Stromal cell of bone marrow (primary cell): ENCODE measurements around the gene COL6A2.
"Not testable (repeated sequence)": the region's sequence is repeated elsewhere in the genome, so short reads cannot be mapped to it uniquely, and the experiment has no call there.

Experiments
- DNase-seq: peaks from one replicate; pipeline ENCODE4 v3.0.0-alpha.2; 2012; ENCODE audit warnings: low read depth

The COL6A2 gene

DNA sequence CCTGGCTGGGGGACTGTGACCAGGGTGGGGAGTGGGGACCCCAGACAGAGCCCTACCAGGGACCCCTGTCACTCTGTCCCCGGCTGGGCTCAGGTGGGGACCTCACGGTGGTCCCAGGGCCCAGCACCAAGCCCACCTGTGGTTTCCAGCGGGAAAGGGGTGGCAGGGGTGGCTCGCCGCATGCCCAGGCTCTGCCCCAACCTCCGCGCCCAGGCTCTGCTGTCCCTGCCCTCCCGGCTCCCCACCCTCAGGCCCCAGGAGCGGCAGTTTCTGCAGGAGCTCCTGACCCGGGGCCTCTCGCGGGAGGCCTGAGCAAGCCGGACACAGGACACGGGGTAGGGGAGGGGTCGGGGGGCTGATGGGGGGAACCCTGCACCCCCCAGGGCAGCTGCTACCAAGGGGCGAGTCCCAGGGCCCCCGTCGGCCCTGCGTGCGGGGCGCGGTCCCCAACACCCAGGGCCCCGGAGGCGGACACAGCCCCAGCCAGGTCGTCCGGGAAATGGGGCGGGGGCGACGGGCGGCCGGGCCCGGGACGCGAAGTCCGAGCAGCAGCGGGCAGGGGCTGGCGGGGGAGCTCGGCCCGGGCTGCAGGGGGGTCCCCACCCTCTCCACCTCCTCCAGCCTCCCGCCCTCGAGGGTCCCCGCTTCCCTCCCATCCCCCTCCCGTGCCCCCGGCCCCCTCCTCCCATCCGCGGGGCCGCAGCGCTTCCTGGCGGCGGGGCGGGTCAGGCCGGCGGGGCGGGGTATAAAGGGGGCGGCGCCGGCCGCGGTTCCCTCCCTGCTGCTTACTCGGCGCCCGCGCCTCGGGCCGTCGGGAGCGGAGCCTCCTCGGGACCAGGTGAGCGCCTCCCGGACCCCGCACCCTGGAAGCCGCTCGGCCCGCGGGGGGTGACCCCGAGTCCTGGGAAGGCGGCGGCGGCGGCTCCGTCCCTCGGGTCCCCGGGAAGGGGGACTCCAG is at the start of gene COL6A2:
COL6A2 (plus strand) TSS at position 777 of the 958 bp plus-strand sequence.
- peak; percentile 57 for DNase-seq

DNA sequence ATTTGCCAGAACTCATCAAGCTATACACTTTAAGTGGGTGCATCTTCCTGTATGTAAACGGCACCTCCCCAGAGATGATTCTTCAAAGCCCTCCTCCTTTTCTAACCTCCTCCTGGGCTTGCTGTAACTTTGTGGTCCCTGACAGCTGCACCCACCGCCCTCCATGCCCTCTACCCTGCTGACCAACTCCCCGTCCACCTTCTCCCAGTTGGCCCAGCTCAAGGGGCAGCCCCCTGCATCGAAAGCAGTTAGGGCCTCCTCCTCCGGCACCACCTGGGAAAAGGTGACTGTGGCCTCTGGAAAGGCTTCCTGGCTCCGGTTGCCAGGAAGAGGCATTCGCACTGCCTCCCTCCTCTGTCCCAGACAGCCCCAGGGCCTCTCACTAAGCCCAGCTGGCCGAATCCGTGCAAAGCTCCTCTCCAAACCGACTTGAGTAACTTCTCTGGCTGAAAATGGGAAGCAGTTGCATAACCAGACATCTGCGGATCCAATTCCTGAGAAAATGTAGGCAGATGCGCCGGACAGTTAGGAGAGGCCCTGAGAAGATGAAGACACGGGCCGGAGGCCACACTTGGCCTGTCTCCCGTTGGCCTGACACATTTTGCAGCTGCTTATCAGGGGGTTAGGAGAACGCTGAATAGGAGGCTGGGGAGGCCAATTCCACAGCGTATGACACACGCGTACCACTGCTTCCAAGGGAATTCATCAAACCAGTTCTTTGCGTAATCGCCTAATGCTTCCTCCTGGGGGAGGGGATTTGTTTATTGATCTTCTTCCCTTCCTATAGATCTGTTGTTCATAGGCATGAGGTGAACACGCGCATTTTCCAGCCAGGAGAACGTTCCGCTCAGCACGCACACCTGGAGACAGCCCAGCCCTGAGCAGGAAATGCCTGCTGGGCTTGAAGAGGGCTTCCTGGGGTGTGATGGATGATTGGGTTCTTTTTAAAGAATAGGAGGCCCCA is 48.7 kb upstream of the COL6A2 start:
- peak; percentile 99 for DNase-seq

DNA sequence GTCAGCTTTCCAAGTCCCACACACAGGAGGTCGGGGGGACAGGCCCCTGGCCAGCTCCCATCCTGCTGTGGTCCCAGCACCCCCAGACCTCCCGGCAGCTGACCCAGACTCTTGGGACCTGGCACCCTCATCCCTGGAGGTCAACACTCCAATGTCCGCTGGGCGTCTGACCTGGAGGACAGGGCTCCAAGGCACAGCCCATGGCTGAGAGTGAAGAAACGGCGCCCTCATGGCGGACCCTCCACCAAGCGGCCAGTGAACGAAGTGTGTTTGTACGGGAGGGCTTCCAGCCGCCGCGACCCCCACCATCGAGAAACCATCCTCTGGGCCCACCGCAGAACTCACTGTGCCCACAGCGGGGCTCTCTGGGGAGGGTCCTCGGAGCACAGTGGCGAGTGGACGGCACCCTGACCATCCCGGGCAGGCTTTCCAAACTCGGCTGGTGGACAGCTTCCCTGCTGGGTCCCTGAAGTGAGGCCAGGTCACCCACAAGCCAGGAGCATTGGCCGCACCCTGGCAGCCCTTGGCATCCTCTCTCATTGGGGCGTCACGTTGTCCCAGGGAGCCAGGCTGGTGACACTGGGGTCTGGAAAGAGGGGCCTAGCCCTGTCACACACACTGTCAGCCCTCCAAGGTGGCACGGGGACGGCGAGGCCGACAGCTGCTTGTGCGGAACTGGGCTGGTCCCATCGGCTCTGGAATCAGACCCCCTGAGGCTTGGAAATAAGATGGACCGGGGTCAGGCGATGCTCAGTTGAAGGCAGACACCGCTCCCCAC is 47.8 kb upstream of the COL6A2 start:
- no peak for DNase-seq

DNA sequence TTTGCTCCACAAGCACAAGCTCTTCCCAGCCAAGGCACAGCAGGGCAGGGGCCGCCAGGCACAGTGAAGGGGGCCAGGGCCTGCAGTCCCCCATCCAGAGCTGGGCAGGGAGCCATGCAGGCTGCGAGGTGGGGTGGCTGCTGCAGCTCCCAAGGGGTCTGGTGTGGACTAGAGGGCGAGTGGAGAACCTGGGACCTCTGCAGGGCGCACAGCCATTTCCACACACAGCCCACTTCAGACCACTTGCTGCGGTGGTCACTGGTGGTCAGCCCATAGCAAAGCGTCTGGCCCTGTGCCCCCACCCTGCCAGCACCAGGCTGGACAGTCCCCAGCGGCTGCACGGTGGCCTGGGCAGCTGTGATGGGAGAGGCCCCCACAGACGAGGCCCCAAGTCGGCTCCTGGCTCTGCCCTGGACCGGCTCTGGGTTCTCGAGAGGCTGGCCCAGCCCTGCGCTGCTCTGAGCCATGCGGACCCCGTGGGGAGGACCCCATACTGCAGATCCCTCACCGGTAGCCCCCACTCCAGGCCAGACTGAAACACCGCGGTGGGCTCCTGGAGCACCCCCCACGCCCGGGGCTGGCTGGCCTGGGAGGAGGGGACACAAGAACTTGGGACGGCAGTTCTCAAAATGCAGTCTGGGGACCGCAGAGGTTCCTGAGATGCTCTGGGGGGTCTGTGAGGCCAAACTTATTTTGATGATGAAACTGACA is 47.1 kb upstream of the COL6A2 start:
- no peak for DNase-seq

DNA sequence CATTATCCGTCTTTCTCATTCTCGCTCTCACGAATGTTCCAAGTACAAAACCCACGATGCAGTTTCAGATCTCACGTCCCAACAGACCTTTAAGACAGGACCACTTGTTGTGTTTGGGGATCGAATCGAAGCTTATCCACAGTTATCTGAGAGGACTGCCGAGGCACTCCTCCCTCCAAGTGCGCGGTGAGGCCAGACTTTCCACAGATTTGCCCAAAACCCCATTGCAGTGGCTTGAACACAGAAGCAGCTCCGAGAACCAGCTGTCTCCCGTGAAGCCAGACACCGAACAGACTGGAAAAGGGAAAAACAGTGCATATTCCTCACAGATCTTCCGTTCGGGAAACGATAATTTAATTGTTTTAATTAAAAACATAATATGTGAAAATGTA is 46.5 kb upstream of the COL6A2 start:
- DNase-seq, result no peak

DNA sequence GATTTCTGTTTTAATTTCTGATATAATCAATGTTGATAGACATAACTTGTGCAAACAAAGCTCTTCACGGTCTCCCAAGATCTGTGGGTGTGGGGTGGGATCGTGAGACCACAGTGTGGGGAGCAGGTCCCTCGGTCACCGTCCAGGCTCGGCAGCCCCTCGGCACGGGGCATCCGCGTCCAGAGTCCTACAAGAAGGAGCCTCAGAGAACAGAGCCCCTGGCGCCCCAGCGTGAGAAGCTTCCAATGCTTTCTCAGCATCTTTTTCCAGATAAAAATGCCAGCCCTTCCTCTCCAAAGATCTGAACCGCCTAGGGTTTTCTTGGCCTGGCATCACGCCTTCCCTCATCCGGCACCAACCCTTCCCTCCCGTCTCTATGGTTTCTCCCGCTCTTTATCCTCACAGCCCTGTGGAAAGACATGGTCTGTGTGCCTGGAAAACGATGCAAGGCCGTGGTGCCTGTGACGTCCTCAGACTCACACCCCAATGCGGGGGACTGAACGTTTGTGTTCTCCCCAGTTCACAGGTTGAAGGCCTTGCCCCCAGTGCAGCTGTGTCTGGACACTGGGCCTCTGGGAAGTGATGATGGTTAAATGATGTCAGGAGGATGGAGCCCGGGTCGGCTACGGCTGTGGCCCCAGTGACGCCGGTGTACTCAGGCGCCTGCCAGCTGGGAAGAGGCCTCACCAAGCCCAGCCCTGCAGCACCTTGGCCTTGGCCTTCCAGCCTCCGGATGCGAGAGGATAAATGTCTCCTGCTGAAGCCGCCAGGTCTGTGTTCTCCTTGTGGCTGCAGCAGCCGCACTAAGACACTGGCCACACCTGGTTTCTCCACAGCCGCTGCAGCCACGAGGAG is 45.9 kb upstream of the COL6A2 start:
- DNase-seq, result no peak

DNA sequence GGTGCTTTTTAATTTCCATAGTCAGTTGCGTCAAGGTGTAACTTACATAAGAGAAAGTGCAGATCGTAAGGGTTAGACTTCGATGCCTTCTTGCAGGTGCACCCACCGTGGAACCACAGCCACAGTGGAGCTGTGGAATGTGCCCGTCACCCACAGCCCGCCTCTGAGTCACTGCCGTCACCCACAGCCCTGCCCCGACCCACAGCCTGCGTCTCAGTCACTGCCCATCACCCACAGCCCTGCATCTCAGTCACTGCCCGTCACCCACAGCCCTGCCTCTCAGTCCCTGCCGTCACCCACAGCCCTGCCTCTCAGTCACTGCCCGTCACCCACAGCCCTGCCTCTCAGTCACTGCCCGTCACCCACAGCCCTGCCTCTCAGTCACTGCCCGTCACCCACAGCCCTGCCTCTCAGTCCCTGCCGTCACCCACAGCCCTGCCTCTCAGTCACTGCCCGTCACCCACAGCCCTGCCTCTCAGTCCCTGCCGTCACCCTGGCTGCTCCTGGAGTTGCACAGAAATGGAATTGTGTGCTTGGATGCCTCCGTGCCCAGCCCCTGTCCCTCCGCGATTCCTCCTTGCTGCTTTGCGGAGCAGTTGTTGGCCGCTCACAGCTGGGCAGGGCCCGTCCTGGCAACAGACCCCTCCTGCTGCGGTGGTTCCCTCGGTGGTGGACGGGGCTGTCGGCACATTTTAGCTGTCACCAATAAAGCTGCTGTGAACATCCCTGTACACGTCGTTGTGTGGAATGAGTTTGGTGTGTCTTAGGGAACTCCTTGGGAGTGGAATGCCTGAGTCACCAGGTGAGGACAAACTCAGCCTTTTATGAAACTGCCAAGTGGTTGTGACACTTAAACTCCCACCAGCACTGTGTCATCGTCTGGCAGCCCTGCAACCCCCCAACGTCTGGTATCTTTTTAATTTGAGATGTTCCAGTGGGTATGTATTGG is 44.9 kb upstream of the COL6A2 start:
- DNase-seq, result no peak

DNA sequence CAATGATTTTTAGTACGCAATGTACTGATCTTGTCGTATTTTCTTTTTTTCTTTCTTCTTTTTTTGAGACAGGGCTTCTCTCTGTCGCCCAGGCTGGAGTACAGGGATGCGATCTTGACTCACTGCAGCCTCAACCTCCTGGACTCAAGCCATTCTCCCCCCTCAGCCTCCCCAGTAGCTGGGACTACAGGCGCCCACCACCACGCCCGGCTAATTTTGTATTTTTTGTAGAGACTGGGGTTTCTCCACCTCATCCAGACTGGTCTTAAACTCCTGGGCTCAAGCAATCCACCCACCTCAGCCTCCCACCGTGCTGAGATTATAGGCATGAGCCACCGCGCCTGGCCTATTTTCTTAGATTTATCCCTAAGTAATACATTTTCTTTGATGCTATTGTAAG is 43.9 kb upstream of the COL6A2 start:
- DNase-seq, result no peak

DNA sequence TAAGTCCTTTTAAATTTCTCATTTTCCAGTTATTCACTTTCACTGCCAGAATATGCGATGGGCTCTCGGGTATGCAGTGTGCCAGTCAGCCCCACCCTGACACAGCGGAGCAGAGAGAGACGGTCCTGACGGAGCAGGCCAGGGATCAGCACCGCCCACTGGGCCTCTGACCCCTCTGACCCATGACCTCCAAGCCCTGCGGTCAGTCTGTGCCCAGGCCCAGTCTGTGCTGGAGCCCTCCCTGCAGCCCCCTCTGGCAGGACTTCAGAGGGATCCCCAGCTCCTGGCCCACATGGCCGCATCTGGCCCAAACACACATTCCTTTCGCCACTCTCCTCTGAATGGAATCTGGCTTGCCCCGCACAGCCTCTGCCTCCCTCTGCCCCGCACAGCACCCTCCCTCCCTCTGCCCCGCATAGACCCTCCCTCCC is 43.4 kb upstream of the COL6A2 start:
- no peak for DNase-seq

DNA sequence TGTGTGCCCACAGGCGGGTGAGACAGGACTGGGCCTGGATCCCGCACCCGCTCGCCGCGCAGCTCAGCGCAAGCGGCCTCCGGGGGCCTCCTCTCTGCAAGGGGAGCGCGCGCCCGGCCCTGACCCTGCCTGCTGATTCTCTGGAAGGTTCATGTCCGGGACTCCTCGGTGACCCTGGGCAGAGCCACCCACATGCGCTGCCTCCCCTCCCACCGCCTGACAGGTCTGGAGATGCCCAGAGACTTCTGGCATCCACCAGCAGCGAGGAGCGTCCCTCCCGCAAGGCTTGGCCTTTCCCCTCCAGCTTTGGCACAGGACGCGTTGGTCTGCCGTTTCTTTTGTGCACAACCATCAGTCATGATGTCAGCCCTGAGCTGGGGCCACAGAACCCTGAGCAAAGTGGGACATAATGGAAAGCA is 42.0 kb upstream of the COL6A2 start:
- no peak for DNase-seq

DNA sequence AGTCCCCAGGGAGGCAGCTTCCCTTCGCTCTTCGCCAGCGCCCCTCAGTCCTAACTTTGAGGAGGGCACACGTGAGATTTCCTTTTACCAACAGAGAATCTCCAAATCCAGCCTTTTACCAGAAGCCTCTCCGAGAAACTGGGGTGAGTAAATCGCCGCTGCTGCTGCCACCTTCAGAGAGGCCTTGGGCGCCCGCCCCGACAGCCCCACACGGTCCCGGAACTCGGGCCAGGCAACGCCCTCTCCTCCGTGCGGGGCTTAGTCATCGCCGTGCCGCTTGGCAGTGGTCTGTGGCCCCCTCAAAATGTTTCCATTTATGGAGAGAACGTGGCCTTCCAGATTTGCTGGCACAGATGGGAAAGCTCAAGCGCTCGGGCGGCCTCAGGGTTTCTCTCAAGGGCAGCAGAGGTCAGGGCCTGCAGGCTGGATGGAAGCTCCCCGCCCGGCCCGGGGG is 41.4 kb upstream of the COL6A2 start:
- DNase-seq, result peak; percentile 90

DNA sequence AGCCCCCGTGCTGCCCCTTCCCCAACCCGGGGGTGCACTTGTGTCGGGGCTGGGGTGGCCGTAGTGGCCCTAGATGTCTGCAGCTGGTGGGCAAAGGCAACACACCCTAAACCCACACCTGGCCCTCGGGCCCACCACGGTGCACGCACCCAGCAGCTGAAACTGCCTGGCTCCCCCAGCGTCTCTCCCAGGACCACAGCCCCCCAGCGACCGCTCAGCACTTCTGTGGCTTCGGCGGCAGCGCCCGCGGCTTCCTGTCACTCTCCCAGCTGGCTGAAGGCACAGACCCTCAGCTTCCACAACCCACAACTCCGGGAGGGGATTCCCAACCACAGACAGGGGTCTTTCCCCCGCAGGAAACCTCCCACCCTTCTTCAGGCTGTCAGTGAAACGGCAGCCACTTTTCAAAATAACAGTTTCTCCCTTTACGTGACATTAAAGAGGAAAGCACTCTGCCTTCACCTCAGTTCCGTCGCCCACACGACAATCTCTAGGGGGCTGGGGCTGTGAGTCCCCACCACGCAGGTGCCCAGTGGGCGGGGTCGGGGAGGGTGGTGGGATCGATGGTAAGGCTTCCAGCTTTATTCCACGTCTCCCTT is 40.7 kb upstream of the COL6A2 start:
- no peak for DNase-seq

DNA sequence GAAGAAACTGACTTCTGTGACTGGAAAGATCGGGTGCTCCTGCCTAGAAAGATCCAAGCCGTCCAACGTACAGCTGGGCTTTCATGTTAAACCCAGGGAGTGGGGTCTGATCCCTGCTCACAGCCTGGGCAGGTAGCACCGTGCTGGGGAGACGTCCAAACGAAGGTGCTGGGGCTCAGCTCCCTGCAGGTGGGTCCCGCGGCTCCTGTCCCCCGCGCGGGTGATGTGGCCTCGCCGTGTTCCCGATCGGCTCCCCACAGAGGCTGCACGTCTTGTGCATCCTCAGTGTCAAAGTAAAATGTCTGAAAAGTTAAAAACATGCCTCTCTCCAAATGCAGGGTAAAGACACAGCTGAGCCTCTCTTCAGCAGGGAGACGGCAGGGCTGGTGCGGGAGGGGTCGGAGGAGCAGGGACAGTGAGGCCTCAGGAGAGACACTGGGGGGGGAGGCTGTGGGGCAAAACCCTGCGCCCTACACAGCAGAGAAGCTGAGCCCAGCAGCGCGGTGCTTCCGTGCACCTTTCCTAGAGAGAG is 40.1 kb upstream of the COL6A2 start:
- no peak for DNase-seq

DNA sequence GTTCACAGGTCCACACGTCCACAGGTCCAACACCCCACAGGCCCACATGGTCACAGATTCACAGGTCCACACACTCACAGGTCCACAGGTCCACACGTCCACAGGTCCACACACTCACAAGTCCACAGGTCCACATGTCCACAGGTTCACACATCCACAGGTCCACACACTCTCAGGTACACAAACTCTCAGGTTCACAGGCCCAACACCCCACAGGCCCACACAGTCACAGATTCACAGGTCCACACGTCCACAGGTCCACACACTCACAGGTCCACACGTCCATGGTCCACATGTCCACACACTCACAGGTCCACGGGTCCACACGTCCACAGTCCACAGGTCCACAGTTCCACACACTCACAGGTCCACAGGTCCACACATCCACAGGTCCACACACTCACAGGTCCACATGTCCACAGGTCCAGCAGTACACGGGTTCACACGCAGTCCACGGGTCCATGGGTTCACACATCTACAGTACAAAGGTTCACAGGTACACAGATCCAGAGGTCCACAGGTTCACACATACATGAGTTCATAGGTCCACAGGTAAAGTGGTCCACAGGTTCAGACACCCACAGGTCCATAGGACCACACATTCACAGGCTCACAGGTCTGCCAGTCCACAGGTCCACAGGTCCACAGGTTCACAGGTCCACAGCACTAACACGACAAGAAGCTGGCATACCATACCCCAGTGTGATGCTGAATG is 39.3 kb upstream of the COL6A2 start:
- no peak for DNase-seq

DNA sequence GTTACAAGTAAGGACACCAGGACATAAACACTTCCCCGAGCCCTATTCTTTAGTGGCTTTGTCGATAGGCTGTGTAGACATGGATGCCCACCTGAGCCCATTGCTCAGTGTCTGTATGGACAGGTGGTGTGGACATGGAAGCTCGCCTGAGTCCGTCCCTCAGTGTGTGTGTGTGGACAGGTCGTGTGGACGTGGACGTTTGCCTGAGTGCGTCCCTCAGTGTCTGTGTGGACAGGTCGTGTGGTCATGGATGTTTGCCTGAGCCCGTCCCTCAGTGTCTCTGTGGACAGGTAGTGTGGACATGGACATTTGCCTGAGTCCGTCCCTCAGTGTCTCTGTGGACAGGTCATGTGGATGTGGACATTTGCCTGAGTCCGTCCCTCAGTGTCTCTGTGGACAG is 38.7 kb upstream of the COL6A2 start:
- no peak for DNase-seq

DNA sequence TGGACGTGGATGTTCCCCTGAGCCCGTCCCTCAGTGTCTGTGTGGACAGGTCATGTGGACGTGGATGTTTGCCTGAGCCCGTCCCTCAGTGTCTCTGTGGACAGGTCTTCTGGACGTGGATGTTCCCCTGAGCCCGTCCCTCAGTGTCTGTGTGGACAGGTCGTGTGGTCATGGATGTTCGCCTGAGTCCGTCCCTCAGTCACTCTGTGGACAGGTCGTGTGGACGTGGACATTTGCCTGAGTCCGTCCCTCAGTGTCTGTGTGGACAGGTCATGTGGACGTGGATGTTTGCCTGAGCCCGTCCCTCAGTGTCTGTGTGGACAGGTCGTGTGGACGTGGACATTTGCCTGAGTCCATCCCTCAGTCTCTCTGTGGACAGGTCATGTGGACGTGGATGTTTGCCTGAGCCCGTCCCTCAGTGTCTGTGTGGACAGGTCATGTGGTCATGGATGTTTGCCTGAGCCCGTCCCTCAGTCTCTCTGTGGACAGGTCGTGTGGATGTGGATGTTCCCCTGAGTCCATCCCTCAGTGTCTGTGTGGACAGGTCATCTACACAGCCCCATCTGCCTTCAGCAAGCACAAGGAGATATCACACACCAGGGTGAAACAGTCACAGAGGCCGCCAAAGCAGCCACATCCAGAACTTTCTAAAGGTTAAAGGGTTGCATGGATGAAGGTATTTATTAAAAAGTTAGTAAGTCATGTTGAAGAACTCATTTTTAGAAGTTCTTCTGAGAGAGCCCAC is 38.0 kb upstream of the COL6A2 start:
- not testable (repeated sequence) for DNase-seq

DNA sequence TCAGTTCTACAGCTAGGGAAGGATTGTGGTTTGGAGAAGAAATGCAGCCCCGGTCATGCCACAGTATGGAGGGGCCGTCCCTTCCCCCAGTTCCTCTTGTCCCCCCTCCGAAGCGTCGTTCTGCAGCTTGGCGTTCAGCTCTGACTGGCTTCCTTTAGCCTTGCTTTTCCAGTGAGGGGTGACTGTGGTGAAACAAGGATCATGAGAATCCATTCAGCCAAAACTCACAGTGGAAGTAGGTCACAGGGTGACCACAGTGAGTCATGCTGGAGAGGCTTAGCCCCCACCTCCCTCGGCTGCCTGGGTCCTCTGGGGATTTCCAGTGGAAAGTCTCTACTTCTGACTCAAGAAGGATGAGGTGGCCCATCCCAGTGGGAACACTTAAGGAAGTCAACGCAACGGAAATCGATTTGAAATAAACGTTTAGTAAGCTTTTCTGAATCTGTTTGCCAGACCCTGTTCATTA is 37.3 kb upstream of the COL6A2 start:
- DNase-seq, result peak; percentile 100
